ENCODE results near the gene NPAS2.

GRCh38 chr2:100952512-100952911, 132.6 kb downstream of the NPAS2 start:
- no peak for TF ChIP-seq CTCF (IDR thresholded peaks at IDR 0.05)
- TF ChIP-seq EP300 (IDR thresholded peaks at IDR 0.05; ENCODE audit: low read depth), result no peak
- no peak for TF ChIP-seq POLR2AphosphoS5 (IDR thresholded peaks at IDR 0.05)

Data from transverse colon (tissue), 4 donors.